GM12891 (cell line): ENCODE results near the gene MRM3.

Source experiments
- PAX5 ChIP-seq: IDR thresholded peaks from 2 replicates; pipeline ENCODE4 v1.6.1; 2011; ENCODE audit warnings: low read length, moderate library complexity, mild to moderate bottlenecking; ENCODE audit not compliant: insufficient read depth, severe bottlenecking
- POLR2A ChIP-seq: IDR thresholded peaks from 2 replicates; pipeline ENCODE4 v1.6.1; 2011; ENCODE audit warnings: low read depth, low read length, control low read depth
- POLR2AphosphoS5 ChIP-seq: IDR thresholded peaks from 2 replicates; pipeline ENCODE4 v1.6.1; 2011; ENCODE audit warnings: low read depth, low read length, control low read depth
- POU2F2 ChIP-seq: IDR thresholded peaks from 2 replicates; pipeline ENCODE4 v1.6.1; 2011; ENCODE audit warnings: low read depth, mild to moderate bottlenecking, control low read depth, low read length, moderate library complexity
- SPI1 ChIP-seq: IDR thresholded peaks from 2 replicates; pipeline ENCODE4 v1.6.1; 2011; ENCODE audit warnings: low read depth, low read length, control low read depth
- TAF1 ChIP-seq: IDR thresholded peaks from 2 replicates; pipeline ENCODE4 v1.6.1; 2011; ENCODE audit warnings: low read depth, low read length, control low read depth

- TF ChIP-seq POLR2A (peak; percentile 73), POU2F2 (no peak), TAF1 (peak; percentile 63; the same call in 1 of the 2 replicates), POLR2AphosphoS5 (peak; percentile 71), SPI1 (no peak), PAX5 (no peak)
These were observed 30.0 kb upstream of the MRM3 start, which contains the start of gene GEMIN4 for GRCh38 chr17:752002-752619.
